ENCODE data around the gene SOHLH2.

The SOHLH2 gene, protein sequence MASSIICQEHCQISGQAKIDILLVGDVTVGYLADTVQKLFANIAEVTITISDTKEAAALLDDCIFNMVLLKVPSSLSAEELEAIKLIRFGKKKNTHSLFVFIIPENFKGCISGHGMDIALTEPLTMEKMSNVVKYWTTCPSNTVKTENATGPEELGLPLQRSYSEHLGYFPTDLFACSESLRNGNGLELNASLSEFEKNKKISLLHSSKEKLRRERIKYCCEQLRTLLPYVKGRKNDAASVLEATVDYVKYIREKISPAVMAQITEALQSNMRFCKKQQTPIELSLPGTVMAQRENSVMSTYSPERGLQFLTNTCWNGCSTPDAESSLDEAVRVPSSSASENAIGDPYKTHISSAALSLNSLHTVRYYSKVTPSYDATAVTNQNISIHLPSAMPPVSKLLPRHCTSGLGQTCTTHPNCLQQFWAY

DNA sequence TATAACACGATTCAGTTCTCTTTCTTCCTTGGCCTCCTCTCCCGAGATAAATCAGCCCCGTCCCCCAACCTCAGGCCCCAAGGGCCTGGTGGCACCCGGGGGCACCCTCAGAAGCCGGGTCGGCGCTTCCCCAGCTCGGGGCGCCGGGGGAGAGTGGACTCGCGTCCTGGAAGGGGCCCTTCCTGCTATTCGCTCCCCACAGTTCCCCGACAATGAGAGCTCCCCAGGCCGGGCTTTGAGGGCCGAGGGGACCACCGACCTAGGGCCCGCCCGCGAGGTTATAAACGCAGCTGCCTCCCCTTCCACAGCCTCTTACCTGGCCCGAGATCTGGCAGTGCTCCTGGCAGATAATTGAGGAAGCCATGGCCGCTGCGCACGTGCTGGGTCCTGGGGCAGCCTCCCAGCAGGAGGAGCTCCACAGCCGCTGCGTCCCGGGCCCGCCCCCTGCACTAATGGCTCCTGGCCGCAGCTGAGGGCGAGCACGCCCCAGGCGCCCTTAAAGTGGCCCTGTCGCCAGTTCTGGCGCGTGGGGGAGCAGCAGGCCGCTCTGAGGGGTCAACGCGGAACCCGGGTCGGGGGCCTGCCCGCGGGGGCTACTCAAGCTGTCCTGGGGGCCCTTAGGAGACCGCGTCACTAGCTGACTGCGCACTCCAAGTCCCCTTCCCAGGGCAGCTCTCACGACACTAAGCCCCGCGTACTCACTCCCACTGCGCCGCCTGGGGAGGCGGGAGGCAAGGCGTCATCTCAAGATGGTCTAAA, at the start of gene SOHLH2:
SOHLH2 (minus strand) TSS at position 394 of the 759 bp plus-strand sequence; CDS start at position 364, 30 bp downstream.
- no peak for DNase-seq

DNA sequence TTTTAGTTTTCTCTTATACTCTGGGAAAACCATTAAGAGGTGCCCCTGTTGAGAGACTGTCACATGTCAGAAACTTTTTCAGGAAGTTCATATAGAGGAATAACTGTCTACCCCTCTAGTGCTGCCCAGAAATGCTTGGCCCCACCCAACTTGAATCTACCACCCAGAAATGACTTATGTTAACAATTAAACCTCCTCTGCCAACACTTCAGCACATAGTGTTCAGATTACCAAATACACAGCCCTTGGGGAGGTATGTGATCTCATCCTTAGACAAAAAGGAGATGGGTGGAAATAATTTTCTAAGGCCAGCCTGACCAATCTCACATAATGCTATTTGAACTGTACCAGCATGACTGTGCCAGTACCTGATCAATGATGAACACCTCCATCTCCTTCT, 47.6 kb upstream of the SOHLH2 start:
- DNase-seq = no peak

DNA sequence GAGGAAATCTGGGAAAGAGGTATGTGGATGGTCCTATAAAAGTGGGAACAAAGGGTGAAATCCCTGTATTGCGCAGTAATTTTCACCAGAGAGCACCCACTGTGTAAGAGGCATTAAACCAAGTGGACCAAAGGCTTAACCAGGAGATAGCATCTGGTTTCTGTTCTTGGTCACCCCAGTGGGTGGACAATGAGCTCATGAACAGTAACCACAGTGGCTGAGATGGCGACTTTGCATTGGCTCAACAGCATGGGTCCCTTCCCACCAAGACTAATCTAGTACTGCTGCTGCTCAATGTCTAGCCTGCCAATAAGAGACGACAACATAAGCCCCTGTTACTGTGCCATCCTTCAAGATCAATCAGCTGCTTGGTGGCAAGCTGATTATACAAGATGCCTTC, 46.7 kb upstream of the SOHLH2 start:
- no peak for DNase-seq

DNA sequence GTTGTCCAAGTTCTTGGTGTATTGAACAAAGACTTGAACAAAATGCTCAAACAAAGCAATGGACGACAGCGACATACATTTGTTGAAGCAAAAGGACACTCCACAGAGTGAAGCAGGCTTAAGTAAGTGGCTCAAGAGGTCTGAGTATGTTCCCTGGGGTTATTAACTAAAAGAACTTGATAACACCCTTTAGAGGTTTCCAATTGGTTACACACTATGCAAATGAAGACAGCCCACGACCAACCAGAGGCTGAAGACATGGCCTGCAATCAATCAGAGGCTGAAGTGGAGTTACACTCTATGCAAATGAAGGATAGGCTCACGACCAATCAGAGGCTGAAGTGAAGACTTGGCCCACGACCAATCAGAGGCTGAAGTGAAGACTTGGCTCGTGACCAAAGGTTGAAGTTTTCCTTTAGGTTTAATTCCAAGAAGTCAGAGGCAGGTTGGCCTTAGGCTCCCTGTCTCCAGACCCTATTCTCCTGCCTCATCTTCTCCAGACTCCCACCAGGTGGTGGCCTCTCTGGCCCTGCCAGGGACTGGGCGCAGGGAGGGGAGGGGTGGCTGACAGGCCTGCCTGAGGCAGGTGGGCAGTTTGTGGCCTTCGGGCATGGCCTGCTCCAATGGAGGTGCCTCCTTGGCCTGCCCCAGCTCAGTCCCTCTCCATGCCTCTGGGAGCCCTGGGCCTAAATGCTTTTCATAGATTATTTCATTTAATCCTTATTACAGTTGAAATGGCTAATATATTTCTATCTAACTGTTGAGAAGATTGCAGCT, 45.2 kb upstream of the SOHLH2 start:
- no peak for DNase-seq

DNA sequence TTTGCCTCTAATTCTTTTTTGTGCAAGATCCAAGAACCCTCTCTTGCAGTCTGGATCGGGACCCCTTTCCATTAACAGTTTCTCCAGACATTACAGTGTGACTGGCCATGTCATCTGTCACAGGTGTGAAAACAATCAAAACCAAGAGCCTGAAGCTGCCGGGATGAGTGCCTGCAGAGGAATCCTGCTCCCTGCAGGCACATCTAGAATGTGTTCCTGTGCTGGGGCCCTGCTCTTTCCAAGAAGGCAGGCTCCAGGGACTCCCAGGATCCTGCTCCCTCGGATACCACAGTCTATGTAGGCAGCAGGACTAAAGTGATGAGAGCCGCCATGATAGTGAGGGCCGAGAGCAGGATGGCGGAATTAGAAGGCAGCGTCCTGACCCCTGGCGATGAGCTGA, 44.5 kb upstream of the SOHLH2 start:
- DNase-seq = no peak

DNA sequence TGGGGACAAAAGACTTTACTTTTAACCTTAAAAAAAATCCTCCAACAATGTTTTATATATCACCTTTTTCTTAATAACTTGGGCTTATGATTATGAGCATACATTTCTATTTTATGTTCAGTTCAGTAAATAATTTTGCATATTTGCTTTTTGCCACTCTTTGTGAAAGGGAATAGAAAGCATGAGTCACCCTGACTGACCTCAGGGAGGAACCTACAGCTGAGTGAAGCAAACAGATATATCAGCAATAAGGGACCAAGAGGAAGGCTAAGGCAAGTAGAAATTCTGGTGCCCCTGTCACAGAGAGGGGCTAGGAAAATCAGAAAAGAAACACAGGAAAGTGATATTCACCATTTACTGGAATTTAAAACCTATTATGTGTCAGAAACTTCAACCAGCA, 37.2 kb upstream of the SOHLH2 start:
- no peak for DNase-seq

DNA sequence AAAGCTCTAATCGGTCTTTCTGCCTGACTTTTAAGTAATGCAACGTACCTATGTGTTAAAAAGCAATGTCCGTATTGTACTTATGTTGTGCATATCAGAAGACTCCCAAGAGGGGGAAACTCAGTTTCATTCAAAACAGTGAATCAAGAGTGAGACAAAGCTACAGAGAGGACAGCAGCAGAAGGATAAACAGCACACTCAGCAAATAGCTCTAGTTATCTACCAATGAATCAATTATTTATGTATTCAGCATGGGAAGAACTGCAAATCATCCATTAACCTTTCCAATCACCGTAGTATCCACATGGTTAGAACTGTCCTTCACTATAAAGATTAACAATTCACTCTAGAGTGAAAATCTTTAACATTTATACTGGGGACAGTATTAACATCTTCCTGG, 36.7 kb upstream of the SOHLH2 start:
- no peak for DNase-seq

DNA sequence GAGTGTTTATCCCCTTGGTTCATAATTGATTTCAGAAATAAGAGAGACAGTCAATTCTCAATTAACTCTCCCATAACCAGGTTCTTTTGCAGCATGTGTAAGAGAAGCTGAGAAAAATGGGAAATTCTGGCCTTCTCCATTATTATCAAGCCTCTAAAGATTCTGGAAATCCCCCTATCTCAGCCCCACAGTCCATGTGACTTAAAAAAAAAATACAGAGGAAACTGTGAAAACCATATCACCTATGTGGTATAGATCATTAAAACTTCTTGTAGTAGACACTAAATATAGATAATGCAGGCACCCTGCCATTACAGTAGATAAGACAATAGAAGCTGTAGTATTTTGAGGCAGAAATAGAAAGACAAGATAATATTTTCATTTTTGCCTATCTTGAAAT, 34.3 kb upstream of the SOHLH2 start:
- no peak for DNase-seq

DNA sequence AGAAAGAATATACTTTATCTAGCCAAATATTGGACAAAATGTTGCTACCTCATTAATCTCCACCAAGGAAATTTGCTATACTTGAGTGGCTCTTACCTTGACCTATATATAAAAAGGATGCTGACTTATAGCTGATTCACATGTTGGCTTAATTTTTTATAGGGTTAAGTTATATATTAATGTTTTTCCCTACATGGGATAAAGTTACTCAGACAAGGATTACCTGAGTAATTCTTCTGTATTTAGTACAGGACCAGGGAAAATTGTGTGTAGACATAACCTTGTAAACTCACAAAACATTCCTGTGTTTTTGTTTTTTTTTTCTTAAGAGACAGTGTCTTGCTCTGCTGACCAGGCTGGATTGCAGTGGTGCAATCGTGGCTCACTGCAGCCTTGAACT, 30.6 kb upstream of the SOHLH2 start:
- no peak for DNase-seq

DNA sequence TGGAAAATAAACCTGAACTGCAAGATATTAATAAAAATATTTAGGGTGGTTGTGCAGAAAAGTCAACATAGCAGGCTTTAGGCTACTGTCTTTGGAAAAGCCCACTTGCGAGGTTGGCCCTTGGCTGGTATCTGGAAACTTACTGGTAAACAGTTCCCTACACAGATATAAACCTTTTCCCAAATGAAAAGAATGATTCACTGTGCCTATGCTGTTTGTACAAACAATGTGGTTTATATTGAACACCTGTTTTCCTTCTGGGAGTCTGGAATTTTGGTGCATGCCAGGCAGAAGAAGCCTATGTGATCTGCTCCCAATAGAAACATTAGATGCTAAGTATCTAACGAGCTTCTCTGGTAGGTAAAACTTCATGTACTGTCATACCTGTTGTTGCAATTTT, 29.7 kb upstream of the SOHLH2 start:
- DNase-seq = no peak

DNA sequence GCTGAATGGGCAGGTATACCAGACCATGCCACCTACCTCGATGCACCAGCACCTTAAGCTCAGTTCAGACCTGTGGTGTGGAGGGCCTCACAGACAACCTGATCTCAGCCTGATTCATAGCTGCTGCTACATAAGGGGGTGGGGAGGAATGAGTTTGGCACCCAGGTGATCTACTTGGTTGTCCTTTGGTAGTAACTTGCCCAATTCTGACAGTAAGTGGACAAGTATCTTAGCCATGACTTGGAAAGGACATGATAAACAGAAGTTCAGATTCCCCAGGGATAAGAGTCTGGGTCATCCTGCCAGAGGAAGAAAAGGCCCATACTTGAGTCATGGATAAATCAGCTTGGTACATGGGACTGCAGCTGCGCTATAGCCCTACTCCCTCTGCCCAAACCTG, 28.4 kb upstream of the SOHLH2 start:
- DNase-seq = no peak

DNA sequence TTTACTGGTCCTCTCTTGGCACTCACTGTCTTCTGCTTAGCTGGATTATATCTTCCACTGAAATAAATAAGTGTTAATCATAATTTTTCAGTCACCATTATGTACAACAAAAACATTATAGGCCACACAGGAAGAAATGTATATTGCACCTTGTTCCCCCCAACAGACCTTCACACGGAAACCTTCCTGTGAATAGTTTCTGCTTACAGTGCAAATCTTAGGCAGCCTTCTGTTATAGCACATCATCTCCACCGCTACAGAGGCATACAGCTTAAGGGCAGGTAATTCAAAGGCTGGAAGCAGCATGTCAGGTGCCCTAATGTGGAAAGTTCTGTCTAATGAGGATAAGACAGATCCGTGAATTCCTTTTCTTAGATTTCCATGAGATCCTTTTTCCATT, 16.9 kb upstream of the SOHLH2 start:
- no peak for DNase-seq

DNA sequence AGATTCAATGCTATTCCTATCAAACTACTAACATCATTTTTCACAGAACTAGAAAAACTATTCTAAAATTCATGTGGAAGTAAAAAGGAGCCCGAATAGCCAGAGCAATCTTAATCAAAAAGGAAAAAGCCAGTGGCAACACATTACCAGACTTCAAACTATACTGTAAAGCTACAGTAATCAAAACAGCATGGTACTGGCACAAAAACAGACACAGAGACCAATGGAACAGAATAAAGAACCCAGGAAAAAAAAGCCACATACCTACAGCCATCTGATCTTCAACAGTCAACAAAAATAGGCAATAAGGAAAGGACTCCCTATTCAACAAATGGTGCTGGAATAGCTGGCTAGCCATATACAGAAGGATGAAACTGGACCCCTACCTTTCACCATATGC, 10.4 kb upstream of the SOHLH2 start:
- no peak for DNase-seq

DNA sequence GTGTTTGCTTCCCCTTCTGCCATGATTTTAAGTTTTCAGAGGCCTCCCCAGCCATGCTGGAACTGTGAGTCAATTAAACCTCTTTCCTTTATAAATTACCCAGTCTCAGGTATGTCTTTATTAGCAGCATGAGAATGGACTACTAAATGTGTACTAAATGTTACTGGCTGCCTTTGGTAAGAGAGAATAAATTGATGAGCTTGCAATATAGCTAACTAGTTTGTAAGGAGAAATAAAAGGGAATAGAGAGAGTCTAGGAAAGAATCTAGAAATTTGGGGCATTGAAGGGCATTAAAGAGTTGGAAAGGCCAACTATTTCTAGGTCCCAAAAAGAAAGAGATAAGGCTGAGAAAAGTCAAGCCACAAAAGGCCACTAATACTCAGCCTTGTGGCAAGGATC, 5.5 kb upstream of the SOHLH2 start:
- DNase-seq = no peak

DNA sequence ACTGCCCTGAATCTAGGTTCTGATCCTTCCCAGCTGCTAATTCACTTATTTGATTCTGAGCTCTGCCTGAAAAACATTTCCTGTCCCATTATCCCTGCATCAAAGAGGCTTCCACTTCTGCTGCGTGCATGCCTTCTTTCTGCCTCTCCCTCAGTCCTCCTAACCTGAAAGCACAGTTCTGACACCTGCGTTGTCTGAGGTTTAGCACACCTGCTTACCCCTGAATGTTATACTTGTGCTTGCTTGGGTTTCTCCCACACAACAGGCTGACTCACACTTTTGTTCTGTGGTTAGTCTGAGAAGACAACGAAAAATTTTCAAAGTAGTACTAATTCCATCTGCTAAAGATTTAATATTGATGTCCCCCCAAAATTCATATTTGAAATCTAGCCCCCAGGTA, 3.1 kb upstream of the SOHLH2 start:
- no peak for DNase-seq

DNA sequence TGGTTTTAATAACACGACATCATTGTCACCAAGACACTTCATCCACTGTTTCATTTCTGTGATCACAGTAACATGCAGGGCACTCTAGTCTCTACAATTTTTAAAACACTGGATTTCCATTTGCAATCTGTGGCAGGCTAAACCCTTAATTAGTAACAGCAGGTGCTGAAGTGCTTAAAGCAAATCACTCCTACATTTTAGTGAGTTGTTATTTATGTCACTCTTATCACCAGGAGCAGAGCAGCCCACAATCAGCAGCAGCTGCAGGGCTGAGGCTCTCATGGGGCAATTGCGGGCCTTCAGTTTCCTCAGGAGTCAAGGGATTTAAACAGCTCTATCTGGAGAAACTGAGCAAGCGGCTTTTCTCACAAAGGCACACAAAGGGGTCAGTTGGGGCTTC, 1.6 kb downstream of the SOHLH2 start:
- no peak for DNase-seq

DNA sequence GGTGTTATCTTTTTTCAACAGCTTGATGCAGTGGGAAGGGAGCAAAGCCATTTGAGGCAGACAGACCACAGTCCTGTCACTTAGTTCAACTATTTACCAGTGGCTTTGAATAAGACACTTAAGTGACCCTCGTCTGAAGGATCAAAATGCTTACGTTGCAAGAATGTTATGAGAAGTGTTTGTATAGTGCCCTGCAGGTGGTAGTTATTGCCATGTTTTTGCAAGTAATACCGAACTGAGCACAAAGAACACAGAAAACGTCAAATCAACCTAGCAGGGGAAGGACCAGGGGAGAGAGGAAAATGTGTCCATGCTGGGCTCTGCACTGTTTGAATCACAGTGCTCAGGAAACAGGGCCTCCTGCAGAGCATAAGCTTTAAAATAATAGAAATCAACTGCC, 2.8 kb downstream of the SOHLH2 start:
- DNase-seq = no peak

DNA sequence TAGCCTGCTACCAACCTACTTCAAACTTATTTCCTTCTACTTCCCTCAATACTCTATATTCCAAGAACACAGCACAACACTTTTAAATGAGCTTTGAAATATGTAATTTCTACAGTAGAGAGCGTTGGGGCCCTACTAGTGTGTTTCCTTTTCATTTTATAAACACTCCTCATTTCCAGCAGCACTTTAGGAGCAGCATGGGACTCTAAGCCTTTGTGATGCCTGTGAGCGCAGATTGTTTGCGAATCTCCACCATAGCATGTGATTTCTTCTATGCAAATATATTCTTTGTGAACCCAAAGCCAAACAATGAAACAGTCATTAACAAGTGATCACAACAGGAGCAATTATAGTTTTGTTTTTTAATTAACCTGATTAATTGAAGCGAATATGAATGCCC, 3.6 kb downstream of the SOHLH2 start:
- no peak for DNase-seq

DNA sequence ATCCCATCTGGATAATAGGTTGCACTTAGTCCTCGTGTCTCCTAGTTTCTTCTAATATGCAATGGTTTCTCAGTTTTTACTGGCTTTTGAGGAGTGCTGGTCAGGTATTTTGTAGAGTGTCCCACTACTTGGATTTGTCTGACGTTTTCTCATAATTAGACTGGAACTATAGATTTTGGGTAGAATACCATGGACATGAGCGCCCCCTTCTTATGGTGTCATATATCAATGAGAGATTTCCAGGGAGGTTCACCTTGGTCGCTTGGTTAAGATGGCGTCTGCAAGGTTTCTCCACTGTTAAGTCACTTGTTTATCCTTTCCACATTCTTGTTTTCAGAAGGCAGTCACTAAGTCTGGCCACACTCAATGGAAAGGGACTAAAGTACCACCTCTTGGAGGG, 6.7 kb downstream of the SOHLH2 start:
- no peak for DNase-seq

DNA sequence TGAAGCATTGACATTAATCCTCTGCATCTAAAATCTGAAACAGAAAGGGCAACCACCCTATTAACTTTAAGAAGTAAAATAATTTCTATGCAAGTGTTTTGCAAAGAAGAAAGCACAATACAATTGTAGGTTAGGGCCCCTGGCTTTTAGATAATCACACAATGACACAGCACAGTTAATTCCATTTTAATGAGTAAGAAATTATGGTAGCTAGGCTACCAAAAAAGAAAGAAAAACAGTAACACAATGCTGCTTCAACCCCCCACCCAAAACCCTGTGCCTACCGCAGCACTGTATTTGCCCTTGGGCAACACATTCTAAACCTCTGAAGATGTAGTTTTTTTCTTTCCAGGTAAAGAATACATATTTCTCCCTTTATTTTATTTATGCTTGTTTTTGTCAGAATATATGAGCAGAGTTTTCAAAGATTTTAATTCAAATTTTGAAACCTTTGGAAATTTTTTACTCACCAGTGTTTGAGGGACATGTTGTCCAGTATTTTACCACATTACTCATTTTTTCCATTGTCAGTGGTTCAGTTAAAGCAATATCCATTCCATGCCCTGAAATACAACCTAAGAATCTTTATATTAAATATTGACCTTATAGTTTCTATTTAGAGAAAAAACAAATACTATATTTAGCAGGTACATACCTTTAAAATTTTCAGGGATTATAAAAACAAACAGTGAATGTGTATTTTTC, 21.1 kb downstream of the SOHLH2 start:
- DNase-seq = no peak

DNA sequence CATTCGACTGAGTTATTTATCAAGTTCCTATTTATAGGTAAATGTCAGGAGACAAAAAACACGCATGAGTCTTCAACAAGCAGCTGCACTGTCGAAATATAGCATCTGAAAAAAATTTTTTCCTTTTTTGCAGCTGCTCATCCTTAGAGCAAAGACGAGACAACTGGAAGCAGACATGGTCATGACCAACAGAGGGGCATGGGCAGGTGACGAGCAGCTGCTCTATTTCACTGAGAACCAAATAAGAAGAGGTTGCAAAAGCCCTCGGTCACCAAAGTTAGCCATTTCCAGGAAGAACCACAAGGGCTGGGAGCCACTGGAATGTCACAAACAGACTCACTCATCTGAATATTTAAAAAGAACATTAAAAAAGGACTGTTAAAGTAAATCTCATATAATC, 22.2 kb downstream of the SOHLH2 start:
- DNase-seq = peak; percentile 90 to 93

DNA sequence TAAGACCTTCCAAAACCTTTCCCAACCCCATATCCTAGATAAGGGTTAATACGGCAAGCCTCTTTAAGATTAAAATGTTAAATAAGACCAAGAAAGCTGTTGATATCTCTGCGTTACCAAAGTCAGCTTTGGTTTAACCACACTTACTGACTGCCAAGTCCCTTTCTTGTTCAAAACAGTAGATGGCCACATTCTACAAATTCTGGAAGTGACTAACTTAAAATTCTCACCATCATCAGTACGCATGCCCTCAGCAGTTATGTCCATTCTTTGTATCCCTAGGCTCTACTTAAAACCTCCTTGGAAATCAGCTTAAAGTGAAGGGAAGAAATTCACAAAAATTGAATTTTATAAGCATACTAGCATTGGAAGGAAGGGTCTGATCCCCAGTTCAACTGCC, 23.6 kb downstream of the SOHLH2 start:
- no peak for DNase-seq

DNA sequence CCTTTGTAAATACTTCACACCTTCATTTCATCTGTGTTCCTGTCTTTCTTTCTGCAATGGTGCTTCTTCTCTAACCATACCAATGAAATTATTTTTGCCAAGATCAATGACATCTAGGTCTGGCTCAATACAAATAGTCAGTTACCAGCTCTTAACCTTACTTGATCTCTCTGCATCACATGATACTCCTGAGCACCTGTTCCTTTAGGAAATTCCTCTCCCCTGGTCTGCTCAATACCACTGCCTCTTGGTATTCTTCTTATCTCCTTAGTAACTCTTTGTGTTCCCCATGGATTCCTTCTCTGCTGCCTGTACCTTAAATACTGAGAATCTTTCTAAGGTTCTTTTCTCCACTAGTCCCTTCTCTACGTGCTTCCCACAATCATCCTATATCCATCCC, 25.9 kb downstream of the SOHLH2 start:
- no peak for DNase-seq
